ENCODE data around the gene KRT5. TPM values are rescaled to one million over a fixed set of nuclear protein-coding genes. Genes with fewer than 3 reads are reported as not detected.

The KRT5 gene
- total and polyA plus RNA-seq, 2 experiments from 2014 or later: not detected

DNA sequence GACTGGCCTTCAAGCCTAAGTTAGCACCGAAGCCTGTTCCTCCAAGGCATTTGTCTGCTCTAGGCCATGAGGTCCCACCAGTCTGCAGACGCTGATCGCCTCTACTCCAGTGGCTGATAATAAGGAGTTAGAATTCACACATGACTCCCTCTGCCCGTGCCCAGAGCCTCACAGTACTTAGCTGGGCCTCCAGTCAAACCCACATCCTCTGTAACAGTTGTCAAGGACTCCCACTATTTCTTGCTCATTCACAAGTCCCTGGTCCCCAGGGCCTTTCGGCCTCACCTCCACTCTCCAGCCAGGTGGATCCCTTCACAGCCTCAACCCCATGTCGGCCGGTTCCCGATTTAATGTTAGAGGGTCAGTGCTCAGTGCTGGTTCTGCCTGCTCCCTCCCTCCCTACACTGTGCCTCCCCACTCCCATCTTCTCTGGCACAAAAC lies 6.3 kb upstream of the KRT5 start:
- Histone ChIP-seq H3K79me2 (ENCODE audit: insufficient read depth) (no peaks in the 10 kb centered on the region), H2AFZ (no peak overlapping the region), H3K4me2 (ENCODE audit: unreplicated experiment) (no peak overlapping the region), H3K9ac (no peak overlapping the region), H3K4me1 (ENCODE audit: insufficient read depth) (no peaks in the 10 kb centered on the region), H3K27ac (no peak overlapping the region), H3K9me3 (ENCODE audit: low read depth) (no peaks in the 10 kb centered on the region), H3K4me3 (no peak overlapping the region), H4K20me1 (ENCODE audit: insufficient read depth) (no peaks in the 10 kb centered on the region), H3F3A (ENCODE audit: insufficient read depth) (no peaks in the 10 kb centered on the region), H3K9me2 (ENCODE audit: insufficient read depth) (no peaks in the 10 kb centered on the region), H3K36me3 (ENCODE audit: low read depth) (no peaks in the 10 kb centered on the region), H3K27me3 (replicated peaks; ENCODE audit: insufficient read depth) (peaks cover 27% of the 10 kb centered on the region)
- in situ Hi-C loops (cut with MboI): no loop called here
- TF ChIP-seq EZH2phosphoT487 (IDR thresholded peaks at IDR 0.05; ENCODE audit: insufficient read depth, low read depth) (no peak), EZH2 (IDR thresholded peaks at IDR 0.05; ENCODE audit: insufficient read depth, poor library complexity, severe bottlenecking) (no peak)
- 77% methylated on average over 8 of the region's 8 CpGs for WGBS, 2 experiments (ENCODE audit: low coverage in 1 of 2, low lambda C conversion rate in 2 of 2, missing lambda C conversion rate in 2 of 2)
- DNase-seq: no peak

DNA sequence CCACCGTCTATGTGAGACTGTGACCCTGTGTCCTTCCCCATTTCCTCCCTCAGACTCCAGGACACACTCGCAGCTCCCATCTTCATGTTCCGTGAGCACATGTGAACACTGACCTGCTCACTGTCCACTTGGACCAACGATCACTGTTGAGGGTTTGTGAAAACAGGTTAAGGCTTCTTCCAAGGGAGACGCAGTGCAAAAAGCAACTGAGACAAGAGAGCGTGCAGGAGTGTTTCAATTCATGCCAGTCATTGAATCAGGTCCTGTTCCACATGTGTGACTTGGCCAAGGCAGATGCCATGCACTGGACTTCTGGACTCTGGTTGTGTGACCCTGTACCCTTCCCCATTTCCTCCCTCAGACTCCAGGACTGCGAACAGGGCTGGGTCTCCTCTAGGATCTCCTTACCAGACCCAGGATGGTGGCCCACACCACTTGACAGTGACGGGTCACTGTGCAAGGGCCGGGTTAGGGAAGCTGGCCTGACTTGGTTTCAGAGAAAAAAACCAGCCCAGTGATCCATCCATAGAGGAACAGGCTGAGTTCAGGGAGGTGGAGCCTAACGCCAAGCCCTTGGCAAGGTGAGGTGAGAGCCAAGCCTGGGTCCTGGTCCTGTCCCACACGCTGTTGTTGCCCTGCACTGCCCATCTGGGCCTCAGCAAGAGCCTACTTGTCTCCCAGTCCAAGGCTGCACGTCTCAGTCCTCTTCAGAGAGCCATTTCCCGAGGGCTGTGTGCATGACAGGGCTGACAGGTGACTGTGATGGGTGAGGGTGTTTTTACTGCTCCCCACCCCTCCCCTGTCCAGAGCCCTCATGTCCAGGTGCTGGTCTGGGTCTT lies 5.7 kb upstream of the KRT5 start:
- Histone ChIP-seq H3K27ac (no peak overlapping the region), H4K20me1 (ENCODE audit: insufficient read depth) (no peaks in the 10 kb centered on the region), H3K9me2 (ENCODE audit: insufficient read depth) (no peaks in the 10 kb centered on the region), H3K9ac (no peak overlapping the region), H3K4me3 (no peak overlapping the region), H2AFZ (no peak overlapping the region), H3K79me2 (ENCODE audit: insufficient read depth) (no peaks in the 10 kb centered on the region), H3K27me3 (replicated peaks; ENCODE audit: insufficient read depth) (peaks cover 27% of the 10 kb centered on the region), H3K9me3 (ENCODE audit: low read depth) (no peaks in the 10 kb centered on the region), H3F3A (ENCODE audit: insufficient read depth) (no peaks in the 10 kb centered on the region), H3K4me1 (ENCODE audit: insufficient read depth) (no peaks in the 10 kb centered on the region), H3K4me2 (ENCODE audit: unreplicated experiment) (no peak overlapping the region), H3K36me3 (ENCODE audit: low read depth) (no peaks in the 10 kb centered on the region)
- TF ChIP-seq EZH2 (IDR thresholded peaks at IDR 0.05; ENCODE audit: insufficient read depth, poor library complexity, severe bottlenecking) (no peak), EZH2phosphoT487 (IDR thresholded peaks at IDR 0.05; ENCODE audit: insufficient read depth, low read depth) (no peak)
- in situ Hi-C loops (cut with MboI): no loop called here
- no peak for DNase-seq
- WGBS, 2 experiments (ENCODE audit: low coverage in 1 of 2, low lambda C conversion rate in 2 of 2, missing lambda C conversion rate in 2 of 2): 59 to 64% methylated on average over 13 of the region's 13 CpGs

DNA sequence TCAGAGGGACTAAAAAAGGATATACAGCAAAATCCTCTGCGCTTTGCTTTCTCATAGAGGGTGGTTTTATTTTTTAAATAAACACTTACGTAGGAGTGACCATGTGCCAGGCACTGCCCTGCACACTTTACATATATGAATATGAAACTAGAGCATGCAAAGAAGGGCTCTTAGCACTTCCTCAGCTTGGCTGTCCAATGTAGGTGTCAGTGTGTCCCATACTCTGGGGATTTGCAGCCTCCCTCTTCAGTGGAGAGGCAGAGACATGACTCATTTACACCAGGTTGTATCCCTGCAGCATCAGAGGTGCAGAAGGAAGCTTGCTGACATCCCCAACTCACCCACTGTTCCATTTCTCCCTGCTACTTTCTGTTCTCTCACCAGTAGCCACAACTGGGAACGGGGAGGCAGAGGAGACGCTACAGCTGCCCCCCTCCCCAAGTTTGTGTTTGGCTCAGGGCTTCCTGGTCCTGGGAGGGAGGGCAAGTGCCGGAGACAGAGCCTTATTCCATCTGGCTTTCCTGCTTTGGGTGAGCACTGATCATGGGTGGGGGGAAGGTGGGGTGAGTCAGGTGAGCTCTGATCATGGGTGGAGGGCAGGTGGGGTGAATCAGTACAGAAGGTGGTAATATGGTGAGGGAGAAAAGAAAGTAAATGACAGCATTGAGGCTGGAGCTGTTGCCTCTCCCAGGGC lies 4.9 kb upstream of the KRT5 start:
- Histone ChIP-seq H3K79me2 (ENCODE audit: insufficient read depth) (no peaks in the 10 kb centered on the region), H3F3A (ENCODE audit: insufficient read depth) (no peaks in the 10 kb centered on the region), H4K20me1 (ENCODE audit: insufficient read depth) (no peaks in the 10 kb centered on the region), H2AFZ (no peak overlapping the region), H3K4me1 (ENCODE audit: insufficient read depth) (no peaks in the 10 kb centered on the region), H3K27me3 (replicated peaks; ENCODE audit: insufficient read depth) (peaks cover 22% of the 10 kb centered on the region), H3K36me3 (ENCODE audit: low read depth) (no peaks in the 10 kb centered on the region), H3K9ac (no peak overlapping the region), H3K9me2 (ENCODE audit: insufficient read depth) (no peaks in the 10 kb centered on the region), H3K27ac (no peak overlapping the region), H3K4me3 (no peak overlapping the region), H3K9me3 (ENCODE audit: low read depth) (no peaks in the 10 kb centered on the region), H3K4me2 (ENCODE audit: unreplicated experiment) (no peak overlapping the region)
- no peak for TF ChIP-seq EZH2phosphoT487 (IDR thresholded peaks at IDR 0.05; ENCODE audit: insufficient read depth, low read depth)
- TF ChIP-seq EZH2 (IDR thresholded peaks at IDR 0.05; ENCODE audit: insufficient read depth, poor library complexity, severe bottlenecking): no peak
- WGBS, 2 experiments (ENCODE audit: low coverage in 1 of 2, low lambda C conversion rate in 2 of 2, missing lambda C conversion rate in 2 of 2): 86 to 97% methylated on average over 5 of the region's 5 CpGs
- no peak for DNase-seq
- in situ Hi-C loops (cut with MboI): no loop called here

DNA sequence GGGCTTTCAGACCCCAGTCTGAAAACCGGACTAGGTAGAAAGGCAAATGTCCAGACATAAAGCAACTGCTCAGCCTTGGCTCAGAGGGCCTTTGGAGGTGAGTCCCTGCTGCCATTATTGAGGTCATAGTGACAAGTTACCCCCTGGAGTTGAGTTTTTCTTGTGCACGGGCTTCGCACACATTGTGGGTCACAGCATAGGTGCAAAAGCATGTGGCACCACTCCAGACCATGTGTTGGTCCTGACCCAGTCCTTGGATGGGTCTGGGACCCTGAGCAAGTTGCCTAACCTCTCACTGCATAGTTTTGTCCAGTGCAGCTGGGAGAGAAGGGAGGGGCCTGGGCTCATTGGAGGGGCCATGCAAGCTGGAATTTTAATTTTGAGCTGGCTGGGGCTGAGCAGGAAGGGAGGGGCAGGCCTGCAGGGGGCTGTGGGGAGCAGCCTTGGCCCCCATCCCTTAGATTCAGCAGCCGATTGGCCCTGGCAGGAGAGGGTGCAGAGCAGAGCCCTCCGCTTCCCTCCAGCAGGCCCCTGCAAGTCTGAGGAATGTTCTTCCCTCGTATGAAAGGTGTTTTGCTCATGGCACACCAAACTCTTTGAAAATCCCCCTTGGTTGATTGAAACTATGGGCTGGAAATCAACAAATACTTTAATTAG lies 4.2 kb upstream of the KRT5 start:
- no peak overlapping the region for H3K4me2 ChIP-seq (ENCODE audit: unreplicated experiment)
- 51 to 53% methylated on average over 6 of the region's 6 CpGs for whole genome bisulfite sequencing, 2 experiments (ENCODE audit: low coverage in 1 of 2, low lambda C conversion rate in 2 of 2, missing lambda C conversion rate in 2 of 2)
- H3K27me3 ChIP-seq (replicated peaks; ENCODE audit: insufficient read depth): peaks cover 22% of the 10 kb centered on the region
- H2AFZ ChIP-seq: no peak overlapping the region
- no peaks in the 10 kb centered on the region for H3K9me3 ChIP-seq (ENCODE audit: low read depth)
- no peak for TF ChIP-seq EZH2 (IDR thresholded peaks at IDR 0.05; ENCODE audit: insufficient read depth, poor library complexity, severe bottlenecking)
- TF ChIP-seq EZH2phosphoT487 (IDR thresholded peaks at IDR 0.05; ENCODE audit: insufficient read depth, low read depth): no peak
- in situ Hi-C loops (cut with MboI): no loop called here
- H3K79me2 ChIP-seq (ENCODE audit: insufficient read depth): no peaks in the 10 kb centered on the region
- no peaks in the 10 kb centered on the region for H4K20me1 ChIP-seq (ENCODE audit: insufficient read depth)
- H3K9me2 ChIP-seq (ENCODE audit: insufficient read depth): no peaks in the 10 kb centered on the region
- H3K27ac ChIP-seq: no peak overlapping the region
- no peak overlapping the region for H3K4me3 ChIP-seq
- H3K36me3 ChIP-seq (ENCODE audit: low read depth): no peaks in the 10 kb centered on the region
- H3K4me1 ChIP-seq (ENCODE audit: insufficient read depth): no peaks in the 10 kb centered on the region
- no peaks in the 10 kb centered on the region for H3F3A ChIP-seq (ENCODE audit: insufficient read depth)
- DNase-seq: no peak
- no peak overlapping the region for H3K9ac ChIP-seq

Data from GM23248 (cell line).